Measurements from ENCODE around the gene STRN4. TPM values are rescaled to one million over a fixed set of nuclear protein-coding genes. Genes with fewer than 3 reads are reported as not detected.

STRN4 gene
- total and polyA plus RNA-seq, 9 of the 15 experiments (the other 6 are each of a cell fraction or from before 2014, with no cell fraction given), result 0.62 to 83.7 (median 36.9) TPM

DNA sequence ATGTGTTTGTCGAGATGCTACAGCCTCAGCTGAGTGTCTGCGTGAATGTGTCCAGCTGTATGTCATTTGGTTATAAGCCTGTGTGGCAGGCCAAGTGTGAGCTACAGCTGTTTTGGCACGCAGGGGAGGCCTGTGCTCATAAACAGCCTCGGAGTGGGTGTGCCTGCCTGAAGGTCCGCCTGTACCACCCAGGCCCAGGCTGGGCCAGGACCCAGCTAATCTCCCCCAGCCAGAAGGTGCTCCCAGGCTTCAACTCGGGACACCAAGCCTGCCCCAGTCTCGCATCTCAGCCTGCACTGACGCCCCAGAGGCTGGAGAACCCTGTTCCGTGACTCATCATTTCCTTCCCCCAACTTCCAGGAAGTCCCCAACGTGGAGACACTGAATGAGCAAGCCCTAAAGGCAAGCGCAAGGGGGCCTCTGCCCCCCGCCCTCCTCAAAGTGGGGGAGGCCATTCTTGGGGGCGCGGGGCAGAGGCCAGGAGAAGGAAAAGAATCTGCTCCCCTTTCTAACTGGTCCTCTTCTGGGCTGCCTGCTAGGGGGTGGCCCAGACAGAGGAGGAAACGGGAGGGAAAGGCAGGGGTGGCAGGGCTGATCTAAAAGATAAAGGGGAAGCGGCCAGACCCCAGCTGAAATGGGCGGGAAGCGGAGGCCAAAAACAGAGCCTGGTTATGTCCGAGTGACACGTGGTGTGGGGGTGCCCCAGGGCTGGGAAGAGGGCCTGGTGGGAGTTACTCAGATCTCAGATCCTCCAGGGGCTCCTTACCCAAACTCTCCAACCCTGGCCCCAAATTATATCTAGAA, 40.2 kb upstream of the STRN4 start (continued):
- no peak for TF ChIP-seq NFIX (CRISPR knock-in tag; IDR thresholded peaks at IDR 0.05; ENCODE audit: low read depth)
- TF ChIP-seq, protein P1, sequence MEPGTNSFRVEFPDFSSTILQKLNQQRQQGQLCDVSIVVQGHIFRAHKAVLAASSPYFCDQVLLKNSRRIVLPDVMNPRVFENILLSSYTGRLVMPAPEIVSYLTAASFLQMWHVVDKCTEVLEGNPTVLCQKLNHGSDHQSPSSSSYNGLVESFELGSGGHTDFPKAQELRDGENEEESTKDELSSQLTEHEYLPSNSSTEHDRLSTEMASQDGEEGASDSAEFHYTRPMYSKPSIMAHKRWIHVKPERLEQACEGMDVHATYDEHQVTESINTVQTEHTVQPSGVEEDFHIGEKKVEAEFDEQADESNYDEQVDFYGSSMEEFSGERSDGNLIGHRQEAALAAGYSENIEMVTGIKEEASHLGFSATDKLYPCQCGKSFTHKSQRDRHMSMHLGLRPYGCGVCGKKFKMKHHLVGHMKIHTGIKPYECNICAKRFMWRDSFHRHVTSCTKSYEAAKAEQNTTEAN (CRISPR knock-in tag; IDR thresholded peaks at IDR 0.05), result no peak
- TF ChIP-seq FOXJ2 (tag; IDR thresholded peaks at IDR 0.05), result no peak
- TF ChIP-seq, protein P2, sequence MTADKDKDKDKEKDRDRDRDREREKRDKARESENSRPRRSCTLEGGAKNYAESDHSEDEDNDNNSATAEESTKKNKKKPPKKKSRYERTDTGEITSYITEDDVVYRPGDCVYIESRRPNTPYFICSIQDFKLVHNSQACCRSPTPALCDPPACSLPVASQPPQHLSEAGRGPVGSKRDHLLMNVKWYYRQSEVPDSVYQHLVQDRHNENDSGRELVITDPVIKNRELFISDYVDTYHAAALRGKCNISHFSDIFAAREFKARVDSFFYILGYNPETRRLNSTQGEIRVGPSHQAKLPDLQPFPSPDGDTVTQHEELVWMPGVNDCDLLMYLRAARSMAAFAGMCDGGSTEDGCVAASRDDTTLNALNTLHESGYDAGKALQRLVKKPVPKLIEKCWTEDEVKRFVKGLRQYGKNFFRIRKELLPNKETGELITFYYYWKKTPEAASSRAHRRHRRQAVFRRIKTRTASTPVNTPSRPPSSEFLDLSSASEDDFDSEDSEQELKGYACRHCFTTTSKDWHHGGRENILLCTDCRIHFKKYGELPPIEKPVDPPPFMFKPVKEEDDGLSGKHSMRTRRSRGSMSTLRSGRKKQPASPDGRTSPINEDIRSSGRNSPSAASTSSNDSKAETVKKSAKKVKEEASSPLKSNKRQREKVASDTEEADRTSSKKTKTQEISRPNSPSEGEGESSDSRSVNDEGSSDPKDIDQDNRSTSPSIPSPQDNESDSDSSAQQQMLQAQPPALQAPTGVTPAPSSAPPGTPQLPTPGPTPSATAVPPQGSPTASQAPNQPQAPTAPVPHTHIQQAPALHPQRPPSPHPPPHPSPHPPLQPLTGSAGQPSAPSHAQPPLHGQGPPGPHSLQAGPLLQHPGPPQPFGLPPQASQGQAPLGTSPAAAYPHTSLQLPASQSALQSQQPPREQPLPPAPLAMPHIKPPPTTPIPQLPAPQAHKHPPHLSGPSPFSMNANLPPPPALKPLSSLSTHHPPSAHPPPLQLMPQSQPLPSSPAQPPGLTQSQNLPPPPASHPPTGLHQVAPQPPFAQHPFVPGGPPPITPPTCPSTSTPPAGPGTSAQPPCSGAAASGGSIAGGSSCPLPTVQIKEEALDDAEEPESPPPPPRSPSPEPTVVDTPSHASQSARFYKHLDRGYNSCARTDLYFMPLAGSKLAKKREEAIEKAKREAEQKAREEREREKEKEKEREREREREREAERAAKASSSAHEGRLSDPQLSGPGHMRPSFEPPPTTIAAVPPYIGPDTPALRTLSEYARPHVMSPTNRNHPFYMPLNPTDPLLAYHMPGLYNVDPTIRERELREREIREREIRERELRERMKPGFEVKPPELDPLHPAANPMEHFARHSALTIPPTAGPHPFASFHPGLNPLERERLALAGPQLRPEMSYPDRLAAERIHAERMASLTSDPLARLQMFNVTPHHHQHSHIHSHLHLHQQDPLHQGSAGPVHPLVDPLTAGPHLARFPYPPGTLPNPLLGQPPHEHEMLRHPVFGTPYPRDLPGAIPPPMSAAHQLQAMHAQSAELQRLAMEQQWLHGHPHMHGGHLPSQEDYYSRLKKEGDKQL (CRISPR knock-in tag; IDR thresholded peaks at IDR 0.05; ENCODE audit: borderline replicate concordance), result no peak
- TF ChIP-seq CBX8 (IDR thresholded peaks at IDR 0.05; ENCODE audit: borderline replicate concordance, extremely low read depth, low read depth, low read length, poor library complexity, severe bottlenecking), result no peak
- TF ChIP-seq OTX1 (CRISPR knock-in tag; IDR thresholded peaks at IDR 0.05), result no peak
- TF ChIP-seq, protein P3, sequence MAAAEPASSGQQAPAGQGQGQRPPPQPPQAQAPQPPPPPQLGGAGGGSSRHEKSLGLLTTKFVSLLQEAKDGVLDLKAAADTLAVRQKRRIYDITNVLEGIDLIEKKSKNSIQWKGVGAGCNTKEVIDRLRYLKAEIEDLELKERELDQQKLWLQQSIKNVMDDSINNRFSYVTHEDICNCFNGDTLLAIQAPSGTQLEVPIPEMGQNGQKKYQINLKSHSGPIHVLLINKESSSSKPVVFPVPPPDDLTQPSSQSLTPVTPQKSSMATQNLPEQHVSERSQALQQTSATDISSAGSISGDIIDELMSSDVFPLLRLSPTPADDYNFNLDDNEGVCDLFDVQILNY (CRISPR knock-in tag; IDR thresholded peaks at IDR 0.05), result 0 out of 2 replicates have a peak, but pooled peaks have one; percentile 7
- peak; percentile 38; the same call in 1 of the 2 replicates for TF ChIP-seq JUNB (CRISPR knock-in tag; conservative IDR thresholded peaks at IDR 0.05)
- no peak for TF ChIP-seq KHSRP (IDR thresholded peaks at IDR 0.05)
- TF ChIP-seq TBL1XR1 (IDR thresholded peaks at IDR 0.05; ENCODE audit: low read length in 2 of 2), result peak; percentile 11 to 67; a peak in 3 of 4 replicates
- no peak for TF ChIP-seq ZNF444 (CRISPR knock-in tag; IDR thresholded peaks at IDR 0.05)
- peak; percentile 48; the same call in 1 of the 2 replicates for TF ChIP-seq SPI1 (IDR thresholded peaks at IDR 0.05; ENCODE audit: borderline replicate concordance, low read depth, low read length)
- peak; percentile 69 for TF ChIP-seq STAT5A (IDR thresholded peaks at IDR 0.05; ENCODE audit: borderline replicate concordance, low read length)
- no peak for TF ChIP-seq ZNF3 (CRISPR knock-in tag; IDR thresholded peaks at IDR 0.05)
- TF ChIP-seq RBM22 (IDR thresholded peaks at IDR 0.05; ENCODE audit: low read depth, low read length, poor library complexity, severe bottlenecking), result no peak
- no peak for TF ChIP-seq ILK (tag; IDR thresholded peaks at IDR 0.05; ENCODE audit: borderline replicate concordance, low read depth)
- TF ChIP-seq ZNF274 (IDR thresholded peaks at IDR 0.05; ENCODE audit: borderline replicate concordance, low read depth, low read length), result no peak
- TF ChIP-seq, protein P4, sequence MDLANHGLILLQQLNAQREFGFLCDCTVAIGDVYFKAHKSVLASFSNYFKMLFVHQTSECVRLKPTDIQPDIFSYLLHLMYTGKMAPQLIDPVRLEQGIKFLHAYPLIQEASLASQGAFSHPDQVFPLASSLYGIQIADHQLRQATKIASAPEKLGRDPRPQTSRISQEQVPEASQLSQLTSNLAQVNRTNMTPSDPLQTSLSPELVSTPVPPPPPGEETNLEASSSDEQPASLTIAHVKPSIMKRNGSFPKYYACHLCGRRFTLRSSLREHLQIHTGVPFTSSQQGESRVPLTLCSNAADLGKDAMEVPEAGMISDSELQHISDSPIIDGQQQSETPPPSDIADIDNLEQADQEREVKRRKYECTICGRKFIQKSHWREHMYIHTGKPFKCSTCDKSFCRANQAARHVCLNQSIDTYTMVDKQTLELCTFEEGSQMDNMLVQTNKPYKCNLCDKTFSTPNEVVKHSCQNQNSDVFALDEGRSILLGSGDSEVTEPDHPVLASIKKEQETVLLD (IDR thresholded peaks at IDR 0.05), result peak; percentile 75; the same call in 1 of the 2 replicates
